GM12878 (cell line): Measurements from ENCODE around the gene B3GNT8. TPM values are rescaled to one million over a fixed set of nuclear protein-coding genes. Genes with fewer than 3 reads are reported as not detected.

ENCODE experiments used
- ATAC-seq: fragments of 200-7000 bp; cut with Tn5 transposase; 3 replicates; pipeline ENCODE4 v1.9.1; 2020; ENCODE audit warnings: mild to moderate bottlenecking, moderate library complexity
- BruUV-seq: library from RNA; stranded (reverse); fragments of 400-500 nt; replicated peaks from 2 replicates; lab custom pipeline; 2021; lab: Mats Ljungman, UMichigan
- CTCF ChIA-PET: fragments of 300-600 bp; sonication (Branson Sonifier 250); formaldehyde crosslinking; extraction: SDS; loops from one replicate; lab custom pipeline; 2021; ENCODE audit warnings: inconsistent platforms; lab: Yijun Ruan, JAX
- POLR2A ChIA-PET: fragments of 350-600 bp; formaldehyde crosslinking; extraction: SDS; loops from one replicate; lab custom pipeline; 2021; ENCODE audit warnings: inconsistent platforms; lab: Charles Lee
- RAD21 ChIA-PET: fragments of 300-600 bp; sonication (Branson Sonifier 250); formaldehyde crosslinking; loops from one replicate; lab custom pipeline; 2023; ENCODE audit warnings: antibody characterized with exemption; ENCODE audit not compliant: unreplicated experiment; lab: Charles Lee
- SMC1A ChIA-PET: fragments of 300-600 bp; sonication (Branson Sonifier 250); formaldehyde crosslinking; loops from one replicate; lab custom pipeline; 2023; ENCODE audit not compliant: unreplicated experiment, uncharacterized antibody; lab: Charles Lee
- DNase-seq: peaks from one replicate; pipeline ENCODE4 v3.0.0-alpha.2; 2011; ENCODE audit warnings: low read depth, low spot score
- FAIRE-seq: peaks from 3 replicates; lab custom pipeline; 2011; peaks lifted over from hg19 to GRCh38; lab: Jason Lieb, UNC
- H2AFZ ChIP-seq: 2 replicates; pipeline ENCODE4 v1.6.0; 2011; ENCODE audit warnings: low read depth, low read length, control low read depth; ENCODE audit not compliant: control insufficient read depth
- H3K27ac ChIP-seq: 2 replicates; pipeline ENCODE4 v1.5.1; 2011; ENCODE audit warnings: control low read depth; ENCODE audit not compliant: control insufficient read depth, insufficient read depth
- H3K27me3 ChIP-seq, 2 experiments: replicated peaks in 1 of 2; 2 replicates each; pipeline versions ENCODE4 v1.6.0 to v1.6.1; 2011; ENCODE audit warnings: low read length in 1 of 2; ENCODE audit not compliant: control insufficient read depth in 2 of 2, insufficient read depth in 2 of 2
- H3K36me3 ChIP-seq, 2 experiments: 2 replicates each; pipeline ENCODE4 v1.5.1; 2011; ENCODE audit warnings: low read length in 1 of 2; ENCODE audit not compliant: control insufficient read depth in 2 of 2, insufficient read depth in 2 of 2
- H3K4me1 ChIP-seq: 2 replicates; pipeline ENCODE4 v1.6.1; 2011; ENCODE audit warnings: mild to moderate bottlenecking, low read length, moderate library complexity, mixed read lengths; ENCODE audit not compliant: control insufficient read depth, insufficient read depth
- H3K4me2 ChIP-seq: 2 replicates; pipeline ENCODE4 v1.6.0; 2011; ENCODE audit warnings: control low read depth; ENCODE audit not compliant: control insufficient read depth, insufficient read depth
- H3K4me3 ChIP-seq: fragments of 200-600 bp; sonication (generic); 2 replicates; pipeline ENCODE4 v1.5.1; 2016
- H3K79me2 ChIP-seq: 2 replicates; pipeline ENCODE4 v1.6.0; 2011; ENCODE audit warnings: low read length; ENCODE audit not compliant: control insufficient read depth, insufficient read depth
- H3K9ac ChIP-seq: 2 replicates; pipeline ENCODE4 v1.8.0; 2011; ENCODE audit warnings: low read length, control low read depth, mixed read lengths; ENCODE audit not compliant: control insufficient read depth, insufficient read depth
- H3K9me3 ChIP-seq: replicated peaks from 3 replicates; pipeline ENCODE4 v1.5.1; 2011; ENCODE audit warnings: mild to moderate bottlenecking, low read length; ENCODE audit not compliant: control insufficient read depth, insufficient read depth
- H4K20me1 ChIP-seq: 2 replicates; pipeline ENCODE4 v1.6.0; 2011; ENCODE audit not compliant: control insufficient read depth, insufficient read depth
- ATF7 ChIP-seq: fragments of 450-650 bp; IDR thresholded peaks from 2 replicates; pipeline ENCODE4 v1.6.1; 2016; ENCODE audit warnings: low read depth, mild to moderate bottlenecking
- BRCA1 ChIP-seq: IDR thresholded peaks from 2 replicates; pipeline ENCODE4 v1.6.1; 2011; ENCODE audit warnings: low read depth, low read length, improper control_type of control experiment
- MTA2 ChIP-seq: fragments of 450-650 bp; IDR thresholded peaks from 2 replicates; pipeline ENCODE4 v1.6.1; 2016; ENCODE audit warnings: low read depth, mild to moderate bottlenecking, moderate library complexity
- WGBS: methylation state at CpG from one replicate; pipeline ENCODE4 v1.1.6; 2016; ENCODE audit warnings: low lambda C conversion rate; ENCODE audit not compliant: insufficient replicate concordance, insufficient coverage; ENCODE audit errors: missing lambda C conversion rate; 5-methylcytosine and 5-hydroxymethylcytosine counted together
- in situ Hi-C: fragments of 300-500 bp; cut with MboI; formaldehyde crosslinking; loops from 9 replicates; pipeline ENCODE4 v1.14.3; 2018; ENCODE audit warnings: mixed read lengths
- intact Hi-C: fragments of 100-400 bp; cut with micrococcal nuclease; formaldehyde crosslinking; loops from one replicate; pipeline ENCODE4 v1.14.2; 2022; ENCODE audit not compliant: unreplicated experiment
- polyA plus RNA-seq, 11 experiments: library from polyadenylated mRNA; depleted of rRNA in 4 of 11; unstranded in 6 of 11; stranded (reverse) in 5 of 11; fragments of >200 nt; fragmentation: Nextera tagmentation in 4 of 11; fragmentation: Illumina TruSeq in 1 of 11; extraction: Ambion mirVana in 4 of 11; extraction: Trizol in 1 of 11; gene quantifications; 1 replicate in 1 of 11; 2 replicates in 10 of 11; pipeline versions ENCODE4 v1.2.1 to v1.2.3, GENCODE V29; 2011 to 2016; ENCODE audit warnings: inconsistent platforms in 2 of 11, missing spikeins in 2 of 11, low read depth in 1 of 11
- total RNA-seq, 4 experiments: library from RNA; depleted of rRNA in 3 of 4; stranded (reverse); fragments of >200 nt in 3 of 4; fragmentation: Illumina TruSeq in 1 of 4; extraction: Trizol in 1 of 4; gene quantifications; 2 replicates each; pipeline versions ENCODE4 v1.2.1 to v1.2.3, GENCODE V29; 2013 to 2021
- TF ChIP-seq, protein P1 (sequence below): fragments of 450-650 bp; IDR thresholded peaks from 2 replicates; pipeline ENCODE4 v1.6.1; 2017; ENCODE audit warnings: mild to moderate bottlenecking, moderate library complexity

Gene B3GNT8
- total and polyA plus RNA-seq, 10 of the 15 experiments (the other 5 are each of a cell fraction or from before 2014, with no cell fraction given), result 0.06 to 1.2 (median 0.31) TPM; not detected in 4

DNA sequence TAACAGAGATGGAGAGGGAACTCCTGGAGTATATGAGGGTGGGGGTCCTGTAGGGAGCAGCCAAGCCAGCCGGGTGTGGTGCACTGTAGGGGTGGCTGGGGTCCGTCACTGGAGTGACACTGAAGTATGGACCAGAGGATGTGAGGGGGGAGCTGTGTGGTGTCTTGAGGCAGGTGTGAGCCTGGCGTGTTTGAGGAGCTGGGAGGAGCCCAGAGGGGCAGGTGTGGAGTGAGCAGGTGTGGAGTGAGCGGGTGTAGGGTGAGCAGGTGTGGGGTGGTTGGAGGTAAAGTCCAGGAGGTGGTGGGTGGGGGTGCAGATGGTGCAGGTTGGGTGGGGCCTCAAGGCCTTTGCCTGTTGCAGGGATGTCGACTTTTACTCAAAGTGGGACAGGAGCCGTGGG lies 5.9 kb downstream of the B3GNT8 start:
- ChIA-PET CTCF (interaction anchor here (1.0 kb wide), 1 partner anchor 14 kb away, joined by 3 read pairs; no protein-coding TSS in a partner anchor), POLR2A (no interaction called here), SMC1A (no interaction called here), RAD21 (no interaction called here)
- H3K36me3 ChIP-seq, result peaks cover 11 to 18% of the 10 kb centered on the region in 2 experiments
- ATAC-seq (no peak), FAIRE-seq (no peak), DNase-seq (no peak)
- BruUV-seq, result no TSS peak
- TF ChIP-seq ATF7 (no peak), BRCA1 (no peak), MTA2 (no peak)
- TF ChIP-seq, protein P1, sequence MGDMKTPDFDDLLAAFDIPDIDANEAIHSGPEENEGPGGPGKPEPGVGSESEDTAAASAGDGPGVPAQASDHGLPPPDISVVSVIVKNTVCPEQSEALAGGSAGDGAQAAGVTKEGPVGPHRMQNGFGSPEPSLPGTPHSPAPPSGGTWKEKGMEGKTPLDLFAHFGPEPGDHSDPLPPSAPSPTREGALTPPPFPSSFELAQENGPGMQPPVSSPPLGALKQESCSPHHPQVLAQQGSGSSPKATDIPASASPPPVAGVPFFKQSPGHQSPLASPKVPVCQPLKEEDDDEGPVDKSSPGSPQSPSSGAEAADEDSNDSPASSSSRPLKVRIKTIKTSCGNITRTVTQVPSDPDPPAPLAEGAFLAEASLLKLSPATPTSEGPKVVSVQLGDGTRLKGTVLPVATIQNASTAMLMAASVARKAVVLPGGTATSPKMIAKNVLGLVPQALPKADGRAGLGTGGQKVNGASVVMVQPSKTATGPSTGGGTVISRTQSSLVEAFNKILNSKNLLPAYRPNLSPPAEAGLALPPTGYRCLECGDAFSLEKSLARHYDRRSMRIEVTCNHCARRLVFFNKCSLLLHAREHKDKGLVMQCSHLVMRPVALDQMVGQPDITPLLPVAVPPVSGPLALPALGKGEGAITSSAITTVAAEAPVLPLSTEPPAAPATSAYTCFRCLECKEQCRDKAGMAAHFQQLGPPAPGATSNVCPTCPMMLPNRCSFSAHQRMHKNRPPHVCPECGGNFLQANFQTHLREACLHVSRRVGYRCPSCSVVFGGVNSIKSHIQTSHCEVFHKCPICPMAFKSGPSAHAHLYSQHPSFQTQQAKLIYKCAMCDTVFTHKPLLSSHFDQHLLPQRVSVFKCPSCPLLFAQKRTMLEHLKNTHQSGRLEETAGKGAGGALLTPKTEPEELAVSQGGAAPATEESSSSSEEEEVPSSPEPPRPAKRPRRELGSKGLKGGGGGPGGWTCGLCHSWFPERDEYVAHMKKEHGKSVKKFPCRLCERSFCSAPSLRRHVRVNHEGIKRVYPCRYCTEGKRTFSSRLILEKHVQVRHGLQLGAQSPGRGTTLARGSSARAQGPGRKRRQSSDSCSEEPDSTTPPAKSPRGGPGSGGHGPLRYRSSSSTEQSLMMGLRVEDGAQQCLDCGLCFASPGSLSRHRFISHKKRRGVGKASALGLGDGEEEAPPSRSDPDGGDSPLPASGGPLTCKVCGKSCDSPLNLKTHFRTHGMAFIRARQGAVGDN, result no peak
- no peak overlapping the region for H3K9ac ChIP-seq
- H4K20me1 ChIP-seq, result no peaks in the 10 kb centered on the region
- H2AFZ ChIP-seq, result no peak overlapping the region
- no peaks in the 10 kb centered on the region for H3K27me3 ChIP-seq
- no peak overlapping the region for H3K4me3 ChIP-seq
- H3K27ac ChIP-seq, result no peak overlapping the region
- WGBS, result 96% methylated on average over 6 of the region's 6 CpGs
- in situ Hi-C loops (no loop called here), intact Hi-C loops (no loop called here)
- H3K79me2 ChIP-seq, result no peaks in the 10 kb centered on the region
- H3K9me3 ChIP-seq, result no peaks in the 10 kb centered on the region
- H3K4me2 ChIP-seq, result no peak overlapping the region
- no peaks in the 10 kb centered on the region for H3K4me1 ChIP-seq
